ENCODE results near the gene SORCS2.

Gene SORCS2

DNA sequence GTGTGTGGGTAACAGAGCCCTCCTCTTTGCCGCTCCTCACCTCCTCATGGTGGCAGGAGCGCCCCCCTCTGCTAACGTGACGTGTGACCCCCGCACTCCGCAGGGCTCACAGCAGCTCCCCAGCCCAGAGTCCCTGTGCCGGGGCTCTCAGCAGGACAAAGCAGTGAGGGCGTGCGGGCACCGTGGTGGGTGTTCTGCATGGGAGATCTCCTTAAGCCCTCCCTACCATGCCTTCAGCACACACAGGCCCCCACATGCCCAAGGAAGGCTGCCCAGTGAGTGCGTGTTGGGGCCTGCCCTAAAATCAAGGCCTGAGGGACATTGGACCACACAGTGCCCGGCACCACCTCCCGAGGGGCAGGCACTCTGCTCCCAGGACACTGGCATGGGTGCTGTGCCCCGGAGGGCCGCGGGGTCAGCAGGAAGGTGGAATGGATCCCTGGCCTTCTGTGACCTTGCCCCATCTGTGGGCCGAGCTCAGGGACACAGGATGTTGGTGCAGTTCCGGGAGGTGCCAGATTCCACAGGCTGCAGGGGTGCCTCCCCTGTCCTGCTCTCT, 232.3 kb downstream of the SORCS2 start:
- Mint-ChIP-seq H3K36me3 (no peaks in the 10 kb centered on the region), H3K27ac (no peak overlapping the region), H3K9me3 (no peaks in the 10 kb centered on the region), H3K4me3 (no peak overlapping the region), H3K4me1 (peaks cover 5% of the 10 kb centered on the region)
- no peak for DNase-seq (ENCODE audit: low spot score in 2 of 2)
- ATAC-seq: no peak

DNA sequence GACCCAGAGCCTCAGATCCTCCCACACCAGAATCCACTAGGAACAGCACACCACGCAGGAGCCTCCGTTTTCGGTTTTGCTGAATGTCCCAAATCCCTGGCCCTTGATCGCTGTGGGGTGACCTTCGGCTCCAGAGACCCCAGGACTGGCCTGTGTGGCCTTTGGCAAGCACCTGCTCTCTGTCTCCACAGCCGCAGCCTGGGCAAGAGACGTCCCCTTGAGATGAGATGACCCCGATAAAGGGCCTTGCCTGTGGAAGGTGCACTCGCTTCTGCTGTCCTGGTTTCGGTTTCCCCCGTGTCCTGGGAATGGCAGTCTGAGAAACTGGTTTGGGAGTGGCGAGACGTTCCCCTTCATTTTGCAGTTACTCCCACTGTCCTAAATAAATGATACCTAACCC, 232.8 kb downstream of the SORCS2 start:
- H3K4me3 Mint-ChIP-seq: no peak overlapping the region
- H3K27ac Mint-ChIP-seq: no peak overlapping the region
- ATAC-seq: no peak
- H3K9me3 Mint-ChIP-seq: no peaks in the 10 kb centered on the region
- H3K36me3 Mint-ChIP-seq: no peaks in the 10 kb centered on the region
- DNase-seq (ENCODE audit: low spot score in 2 of 2): no peak
- H3K4me1 Mint-ChIP-seq: peaks cover 5% of the 10 kb centered on the region

DNA sequence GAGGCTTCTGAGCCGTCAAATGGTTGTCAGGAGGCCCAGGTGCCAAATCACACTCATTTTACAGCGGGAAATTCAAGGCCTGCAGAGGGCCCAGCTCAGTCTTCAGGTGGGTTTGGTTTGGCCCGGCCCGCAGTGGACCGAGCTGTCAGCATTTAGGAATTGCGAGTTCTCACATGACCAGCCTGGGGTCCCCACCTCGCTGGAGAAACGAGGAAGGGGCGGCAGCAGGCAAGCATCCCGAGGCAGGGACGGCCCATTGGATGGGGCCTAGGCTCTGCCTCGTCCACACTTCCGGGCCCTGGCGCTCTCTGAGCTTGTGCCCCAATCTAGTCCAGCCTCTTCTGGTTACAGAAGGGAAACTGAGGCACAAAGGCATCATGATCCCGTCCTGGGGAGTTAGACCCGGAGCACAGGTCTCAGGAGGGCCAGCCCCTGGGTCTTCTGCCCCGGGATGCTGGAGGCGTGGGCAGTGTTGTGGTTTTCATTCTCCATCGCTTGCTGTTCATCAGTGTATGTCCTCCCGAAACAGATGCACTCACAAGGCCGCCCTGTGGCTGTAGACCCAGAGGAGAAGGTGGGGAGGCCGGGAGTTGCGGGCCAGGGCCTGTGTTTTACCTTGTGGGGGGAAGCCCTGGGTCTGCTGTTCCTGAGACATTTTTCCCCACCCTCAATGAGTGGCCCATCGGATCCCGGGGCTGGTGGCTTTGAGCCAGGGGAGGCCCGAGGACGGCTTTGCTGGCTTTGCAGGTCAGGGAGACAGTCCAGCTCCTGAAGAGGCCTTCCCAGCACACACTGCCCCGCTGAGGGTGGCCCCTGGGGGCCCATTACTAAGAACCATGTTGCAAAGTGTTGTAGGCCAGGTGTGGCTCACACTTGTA, 233.5 kb downstream of the SORCS2 start:
- Mint-ChIP-seq H3K4me3 (no peak overlapping the region), H3K4me1 (peaks cover 5% of the 10 kb centered on the region), H3K9me3 (no peaks in the 10 kb centered on the region), H3K27ac (no peak overlapping the region), H3K36me3 (no peaks in the 10 kb centered on the region)
- DNase-seq (ENCODE audit: low spot score in 2 of 2) (no peak), ATAC-seq (no peak)

DNA sequence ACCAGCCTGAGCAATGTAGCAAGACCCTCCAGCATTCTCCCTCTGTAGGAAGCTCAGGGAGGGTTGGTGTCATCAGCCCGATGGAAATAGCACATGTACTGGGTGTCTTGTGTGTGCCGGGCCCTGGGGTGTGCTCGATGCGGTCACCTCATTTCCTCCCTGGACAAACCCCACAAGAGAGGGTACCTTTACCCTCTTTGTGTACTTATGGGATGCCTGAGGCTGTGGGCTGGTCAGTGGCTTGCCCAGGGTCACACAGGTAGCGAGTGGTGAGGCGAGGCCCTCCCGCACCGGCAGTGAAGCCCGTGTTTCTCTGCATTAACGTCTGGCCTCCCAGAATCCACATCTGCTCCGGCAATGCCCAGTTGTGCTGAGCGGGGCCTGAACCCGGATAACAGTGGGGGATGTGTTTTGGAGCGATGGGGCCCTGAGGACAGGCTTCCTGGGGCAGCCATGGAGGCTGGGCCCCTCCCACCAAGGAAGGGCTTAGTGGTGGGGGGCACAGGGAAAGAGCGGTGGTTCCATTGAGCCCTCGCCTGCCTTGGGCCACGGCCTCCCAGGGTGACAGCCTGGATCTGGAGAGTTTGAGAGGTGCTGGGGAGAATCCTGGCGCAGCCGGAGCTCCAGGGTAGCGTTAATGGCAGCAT, 234.3 kb downstream of the SORCS2 start:
- ATAC-seq (no peak), DNase-seq (ENCODE audit: low spot score in 2 of 2) (no peak)
- no peak overlapping the region for H3K27ac Mint-ChIP-seq
- no peak overlapping the region for H3K4me3 Mint-ChIP-seq
- no peaks in the 10 kb centered on the region for H3K36me3 Mint-ChIP-seq
- H3K4me1 Mint-ChIP-seq: peaks cover 5% of the 10 kb centered on the region
- H3K9me3 Mint-ChIP-seq: no peaks in the 10 kb centered on the region

DNA sequence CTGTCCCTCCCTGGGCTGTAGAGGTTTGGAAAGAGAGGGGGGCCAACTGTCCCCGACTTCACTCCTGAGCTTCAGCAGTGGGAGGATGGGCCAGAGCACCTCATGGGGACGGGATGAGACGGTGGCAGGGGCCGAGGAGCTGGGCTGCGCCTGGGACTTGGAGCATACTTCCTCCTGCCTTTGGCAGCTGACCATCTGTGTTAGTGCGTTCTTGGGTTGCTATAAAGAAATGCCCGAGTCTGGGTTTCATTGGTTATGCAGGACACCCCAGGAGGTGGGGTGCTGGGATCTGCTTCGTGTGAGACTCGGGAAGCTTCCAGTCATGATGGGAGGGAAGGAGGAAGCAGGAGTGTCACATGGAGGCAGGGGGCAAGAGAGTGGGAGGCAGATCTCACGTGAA, 235.0 kb downstream of the SORCS2 start:
- no peaks in the 10 kb centered on the region for H3K36me3 Mint-ChIP-seq
- H3K27ac Mint-ChIP-seq: no peak overlapping the region
- peaks cover 5% of the 10 kb centered on the region for H3K4me1 Mint-ChIP-seq
- no peak overlapping the region for H3K4me3 Mint-ChIP-seq
- no peaks in the 10 kb centered on the region for H3K9me3 Mint-ChIP-seq
- no peak for ATAC-seq
- DNase-seq (ENCODE audit: low spot score in 2 of 2): no peak

DNA sequence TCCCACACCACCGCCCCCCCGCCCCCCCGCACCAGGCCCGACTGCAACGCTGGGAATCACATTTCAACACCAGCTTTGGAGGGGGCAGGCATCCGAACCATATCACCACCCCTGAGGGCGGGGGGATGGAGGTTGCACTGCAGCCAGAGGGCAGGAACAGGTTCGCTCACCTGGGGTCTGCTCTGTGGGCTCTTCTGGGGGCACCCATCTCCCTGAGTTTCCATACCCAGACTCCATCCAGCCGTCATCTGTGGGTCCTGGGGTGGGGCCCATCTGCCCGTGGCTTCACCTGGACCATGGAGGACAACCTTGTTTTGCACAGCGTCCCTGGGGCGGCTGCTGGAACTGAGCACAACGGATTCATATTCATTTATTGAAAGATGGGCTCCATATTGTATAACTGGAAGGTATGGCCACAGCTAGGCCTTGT, 235.5 kb downstream of the SORCS2 start:
- Mint-ChIP-seq H3K4me3 (no peak overlapping the region), H3K9me3 (no peaks in the 10 kb centered on the region), H3K36me3 (no peaks in the 10 kb centered on the region), H3K4me1 (peaks cover 5% of the 10 kb centered on the region), H3K27ac (no peak overlapping the region)
- ATAC-seq (no peak), DNase-seq (ENCODE audit: low spot score in 2 of 2) (no peak)

DNA sequence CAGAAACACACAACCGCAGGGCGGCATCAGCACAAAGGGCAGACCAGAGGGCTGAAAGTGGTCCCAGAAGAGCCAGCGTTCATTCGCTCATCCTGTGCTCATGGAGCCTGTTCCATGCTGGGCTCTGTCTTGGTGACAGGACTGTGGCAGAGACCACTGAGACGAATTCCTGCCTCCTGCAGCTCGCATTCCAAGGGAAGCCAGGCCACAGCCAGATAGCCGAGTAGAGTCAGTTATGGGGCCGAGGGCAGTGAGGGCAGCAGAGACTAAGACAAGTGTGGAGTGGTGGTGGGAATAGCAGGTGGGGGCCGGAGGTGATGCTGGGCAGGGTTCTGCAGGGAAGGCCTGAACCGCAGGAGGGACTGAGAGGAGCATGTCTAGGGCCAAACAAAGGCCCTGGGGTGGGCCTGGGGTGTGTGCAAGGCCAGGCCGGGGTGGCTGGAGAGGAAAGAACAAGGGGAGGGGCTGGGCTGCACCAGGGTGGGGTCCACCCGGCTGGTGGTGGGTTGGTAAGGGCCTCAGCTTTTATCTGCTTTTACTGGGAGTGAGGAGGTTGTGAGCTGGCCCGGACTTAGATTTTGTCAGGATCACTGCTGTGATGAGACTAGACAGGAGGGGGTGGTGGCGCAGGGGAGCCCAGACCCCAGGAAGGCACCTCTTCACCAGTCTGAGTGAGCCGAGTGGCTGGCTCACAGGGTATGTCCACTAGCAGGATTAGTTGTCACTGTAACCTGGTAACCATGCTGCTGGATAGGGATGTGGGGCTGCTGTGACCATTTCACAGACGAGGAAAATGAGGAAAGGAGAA, 236.1 kb downstream of the SORCS2 start:
- Mint-ChIP-seq H3K9me3 (no peaks in the 10 kb centered on the region), H3K4me1 (peaks cover 5% of the 10 kb centered on the region), H3K36me3 (no peaks in the 10 kb centered on the region), H3K4me3 (no peak overlapping the region), H3K27ac (no peak overlapping the region)
- DNase-seq (ENCODE audit: low spot score in 2 of 2): no peak
- ATAC-seq: no peak

DNA sequence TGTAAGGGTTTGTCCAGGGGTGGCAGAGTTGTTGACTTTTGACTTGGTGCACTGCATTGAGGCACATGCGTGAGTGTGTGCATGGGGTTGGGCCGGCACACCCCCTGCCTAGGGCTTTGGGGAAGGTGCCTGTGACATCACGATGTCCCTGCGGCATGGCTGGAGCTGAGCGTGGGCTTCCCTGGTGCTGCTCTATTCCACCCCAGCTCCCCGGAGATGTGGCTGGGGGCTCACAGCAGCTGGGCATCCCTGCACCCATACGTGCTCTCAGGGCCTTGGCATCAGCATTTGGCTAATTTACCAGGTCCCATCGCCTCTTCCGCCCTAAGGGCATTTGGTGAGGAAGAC, 236.7 kb downstream of the SORCS2 start:
- DNase-seq (ENCODE audit: low spot score in 2 of 2) (no peak), ATAC-seq (no peak)
- no peaks in the 10 kb centered on the region for H3K9me3 Mint-ChIP-seq
- H3K27ac Mint-ChIP-seq: no peak overlapping the region
- H3K36me3 Mint-ChIP-seq: no peaks in the 10 kb centered on the region
- H3K4me3 Mint-ChIP-seq: no peak overlapping the region
- H3K4me1 Mint-ChIP-seq: peaks cover 5% of the 10 kb centered on the region

DNA sequence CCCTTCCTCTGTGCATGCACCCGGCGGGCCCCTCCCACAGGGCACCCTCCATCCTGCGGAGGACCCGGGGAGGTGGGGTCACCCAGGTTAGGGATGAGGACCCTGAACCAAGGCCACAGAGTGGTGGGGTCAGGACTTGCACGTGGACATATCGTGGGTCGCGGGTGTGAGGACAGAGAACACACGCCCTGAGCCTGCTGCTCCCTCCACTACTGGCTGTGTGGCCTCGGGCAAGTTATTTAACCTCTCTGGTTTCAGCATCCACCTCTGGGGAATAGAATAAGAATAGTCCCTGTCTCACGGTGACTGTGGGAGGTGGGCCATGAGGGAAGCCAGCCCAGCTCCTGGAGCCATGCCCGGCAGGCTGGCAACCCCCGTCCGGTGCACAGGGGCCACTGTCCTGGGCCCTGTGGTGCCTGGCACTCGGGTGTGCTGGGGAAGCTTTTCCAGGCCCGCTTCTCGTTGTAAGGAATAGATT, 237.3 kb downstream of the SORCS2 start:
- Mint-ChIP-seq H3K4me1 (peaks cover 5% of the 10 kb centered on the region), H3K36me3 (no peaks in the 10 kb centered on the region), H3K27ac (no peak overlapping the region), H3K4me3 (no peak overlapping the region), H3K9me3 (no peaks in the 10 kb centered on the region)
- DNase-seq (ENCODE audit: low spot score in 2 of 2) (no peak), ATAC-seq (no peak)

DNA sequence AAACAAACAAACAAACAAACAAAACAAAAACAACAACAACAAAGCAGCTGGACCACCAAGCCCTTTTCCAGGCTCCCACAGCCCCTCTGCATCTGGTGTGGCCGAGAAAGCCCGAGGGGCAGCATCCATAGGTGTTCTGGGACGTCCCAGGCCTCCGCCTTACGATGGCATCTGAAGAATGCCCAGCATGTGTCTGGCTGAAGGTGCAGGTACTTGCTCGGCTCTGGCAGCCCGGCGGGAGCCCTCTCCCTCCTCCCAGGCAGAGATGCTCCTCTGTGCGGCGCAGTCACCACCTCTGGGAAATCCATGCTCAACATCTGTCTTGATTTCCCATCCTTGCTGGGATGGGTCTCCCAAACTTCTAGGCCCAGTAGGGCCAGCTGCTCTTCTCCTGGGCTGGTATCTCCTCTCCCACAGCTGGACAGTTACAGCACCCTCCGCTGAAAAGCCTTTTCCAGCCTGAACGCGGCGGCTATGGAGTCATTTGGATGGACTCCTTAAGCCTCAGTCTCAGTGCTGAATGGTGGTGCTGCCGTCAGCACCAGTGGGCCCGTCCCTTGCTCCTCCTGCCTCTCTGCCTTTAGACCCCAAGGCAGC, 238.1 kb downstream of the SORCS2 start:
- H3K36me3 Mint-ChIP-seq: no peaks in the 10 kb centered on the region
- DNase-seq (ENCODE audit: low spot score in 2 of 2): no peak

DNA sequence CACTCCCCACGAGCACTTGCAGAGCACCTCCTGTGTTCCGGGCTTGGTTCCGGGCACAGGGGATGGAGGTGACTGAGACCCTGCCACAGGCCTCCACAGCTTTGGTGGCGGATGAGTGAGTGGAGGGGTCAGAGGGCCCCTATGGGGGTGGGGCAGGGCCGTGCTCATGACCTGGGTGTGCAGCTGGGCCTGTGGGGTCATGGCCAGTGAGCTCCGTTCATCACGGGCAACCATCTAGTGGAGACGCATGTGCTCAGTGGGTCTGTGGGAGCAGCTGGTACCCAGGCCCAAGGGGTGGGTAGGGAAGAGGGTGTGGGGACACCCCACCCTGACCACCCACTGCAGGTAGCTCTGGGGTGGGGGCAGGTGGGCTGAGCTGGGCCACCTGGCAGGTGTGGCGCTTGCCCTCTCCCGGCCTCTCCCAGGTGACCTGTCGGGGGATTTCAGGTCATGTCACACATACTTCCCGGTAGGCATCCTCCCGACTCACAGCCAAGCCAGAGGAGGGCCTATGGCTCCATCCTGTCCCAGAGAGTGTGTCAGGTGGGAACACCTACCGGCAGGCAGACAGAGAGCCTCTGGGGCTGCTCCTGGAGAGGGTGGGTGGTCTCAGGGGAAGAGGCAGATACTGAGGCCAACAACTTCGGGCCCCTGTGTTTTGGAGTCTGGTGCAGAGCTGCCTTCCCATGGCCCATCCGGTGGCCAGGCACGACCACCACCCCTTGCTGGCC, 238.8 kb downstream of the SORCS2 start:
- DNase-seq (ENCODE audit: low spot score in 2 of 2) (no peak), ATAC-seq (no peak)
- Mint-ChIP-seq H3K36me3 (no peaks in the 10 kb centered on the region), H3K4me3 (no peak overlapping the region), H3K27ac (no peak overlapping the region), H3K4me1 (peaks cover 15% of the 10 kb centered on the region), H3K9me3 (no peaks in the 10 kb centered on the region)

More for the DNA sequence above, 238.1 kb downstream of the SORCS2 start:
- Mint-ChIP-seq H3K27ac (no peak overlapping the region), H3K4me1 (peaks cover 10% of the 10 kb centered on the region), H3K4me3 (no peak overlapping the region), H3K9me3 (no peaks in the 10 kb centered on the region)
- no peak for ATAC-seq

DNA sequence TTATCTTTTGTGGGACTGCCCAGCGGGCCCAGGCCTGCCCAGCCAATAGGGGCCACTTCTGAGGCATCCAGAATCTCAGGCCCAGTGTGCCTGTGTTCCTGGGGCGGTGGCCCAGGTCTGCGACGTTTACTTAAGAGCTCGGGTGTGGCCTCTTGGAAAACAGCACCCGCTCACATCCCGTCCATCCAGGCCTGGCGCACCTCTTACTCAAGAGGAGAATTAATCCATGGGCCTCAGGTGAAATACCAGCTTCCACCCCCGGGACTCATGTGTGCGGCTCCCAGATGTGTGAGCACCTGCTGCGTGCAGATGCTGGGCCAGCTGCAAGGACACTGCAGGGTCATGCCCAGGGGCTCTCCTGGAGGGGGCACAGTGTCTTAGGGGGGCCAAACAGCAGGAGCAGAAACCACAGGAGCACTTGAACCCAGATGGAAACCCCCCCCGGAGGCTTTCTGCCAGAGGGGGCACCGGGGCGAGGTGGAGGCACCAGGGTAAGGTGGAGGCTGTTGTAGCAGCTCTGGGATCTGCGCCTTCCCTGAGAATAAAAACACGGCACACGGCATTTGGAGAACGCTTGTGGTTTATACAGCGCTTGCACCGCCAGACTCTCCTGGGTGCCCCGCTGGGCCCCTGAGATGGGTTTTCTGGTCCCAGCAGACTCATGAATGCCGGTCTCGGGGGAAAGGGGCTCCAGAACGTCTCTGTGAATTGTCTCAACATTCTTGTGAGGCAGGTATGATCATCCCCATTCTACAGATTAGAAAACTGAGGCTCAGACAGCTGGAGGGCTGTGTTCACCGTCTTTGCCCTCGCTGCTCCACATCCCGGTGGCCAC, 239.6 kb downstream of the SORCS2 start:
- Mint-ChIP-seq H3K27ac (no peak overlapping the region), H3K9me3 (no peaks in the 10 kb centered on the region), H3K4me3 (no peak overlapping the region), H3K36me3 (no peaks in the 10 kb centered on the region), H3K4me1 (peaks cover 15% of the 10 kb centered on the region)
- ATAC-seq (no peak), DNase-seq (ENCODE audit: low spot score in 2 of 2) (no peak)

DNA sequence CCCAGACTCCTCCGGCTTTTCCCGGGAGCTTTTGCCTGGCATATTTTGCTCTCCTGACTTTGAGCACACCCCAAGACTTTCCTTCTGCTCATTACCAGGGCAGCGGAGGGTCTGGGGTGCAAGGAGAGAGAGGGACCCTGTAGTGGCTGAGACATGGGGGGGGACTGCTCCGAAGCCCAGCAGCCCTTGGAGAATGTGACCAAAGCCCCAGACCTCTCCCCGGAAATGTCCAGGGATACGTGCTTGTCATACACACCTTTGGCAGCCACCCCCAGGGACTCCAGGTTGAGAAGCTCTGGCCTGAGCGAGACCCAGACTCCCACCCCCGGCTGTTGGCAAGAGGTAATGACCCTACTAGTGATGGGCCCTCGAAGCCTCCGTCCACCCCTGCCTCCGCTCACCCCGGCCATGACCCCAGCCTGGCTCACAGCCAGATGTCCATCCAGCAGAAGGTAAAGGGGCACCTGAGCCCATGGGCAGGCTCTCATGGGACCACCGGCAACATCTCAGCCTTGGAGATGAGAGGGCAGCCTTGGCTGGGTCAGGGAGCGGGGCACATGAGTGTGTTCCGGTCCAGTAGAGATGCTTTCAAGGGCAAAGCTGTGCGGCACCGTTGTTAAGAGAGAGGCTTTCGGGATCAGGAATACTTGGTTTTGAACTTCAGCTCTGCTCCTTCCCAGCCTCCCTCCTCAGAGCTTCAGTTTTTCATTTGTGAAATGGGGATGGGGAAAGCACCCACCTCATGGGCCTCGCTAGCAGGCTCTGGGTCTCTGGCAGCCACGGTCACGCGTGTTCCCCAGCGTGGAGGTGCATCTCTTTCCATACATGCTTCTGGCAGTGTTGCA, 240.4 kb downstream of the SORCS2 start:
- Mint-ChIP-seq H3K27ac (no peak overlapping the region), H3K4me3 (no peak overlapping the region), H3K4me1 (peaks cover 10% of the 10 kb centered on the region), H3K36me3 (no peaks in the 10 kb centered on the region), H3K9me3 (no peaks in the 10 kb centered on the region)
- DNase-seq (ENCODE audit: low spot score in 2 of 2) (no peak), ATAC-seq (no peak)
